PC-3 (cell line): ENCODE results near the gene ROMO1.

Source experiments
- EZH2 ChIP-seq: fragments of 300-600 bp; sonication (generic); IDR thresholded peaks from one replicate; pipeline ENCODE4 v1.6.1; 2017; ENCODE audit warnings: antibody characterized with exemption, mild to moderate bottlenecking, low read length; ENCODE audit not compliant: unreplicated experiment
- EZH2phosphoT487 ChIP-seq: fragments of 300-600 bp; sonication (generic); IDR thresholded peaks from 2 replicates; pipeline ENCODE4 v1.6.1; 2018; ENCODE audit warnings: mild to moderate bottlenecking, antibody characterized with exemption, low read length, borderline replicate concordance
- TF ChIP-seq, protein P1 (sequence below): fragments of 300-600 bp; sonication (generic); conservative IDR thresholded peaks from 2 replicates; pipeline ENCODE4 v1.5.1; 2017; ENCODE audit warnings: antibody characterized with exemption, low read depth, mild to moderate bottlenecking, low read length

DNA sequence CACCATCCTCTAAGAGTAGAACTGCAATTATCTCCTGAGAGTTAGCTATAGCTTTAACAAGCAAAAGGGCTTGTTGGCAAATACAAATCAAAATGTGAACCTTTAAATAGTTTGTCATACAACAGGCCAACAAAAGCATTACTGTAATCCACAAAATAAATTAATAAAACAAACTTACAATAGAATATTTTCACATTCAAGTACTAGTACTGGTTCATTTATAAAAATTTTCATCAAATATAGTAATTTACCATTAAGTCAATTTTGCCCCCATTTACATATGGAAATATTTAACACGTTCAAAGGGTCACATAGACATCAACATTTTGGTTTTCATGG is 33.4 kb downstream of the ROMO1 start:
- TF ChIP-seq, protein P1, sequence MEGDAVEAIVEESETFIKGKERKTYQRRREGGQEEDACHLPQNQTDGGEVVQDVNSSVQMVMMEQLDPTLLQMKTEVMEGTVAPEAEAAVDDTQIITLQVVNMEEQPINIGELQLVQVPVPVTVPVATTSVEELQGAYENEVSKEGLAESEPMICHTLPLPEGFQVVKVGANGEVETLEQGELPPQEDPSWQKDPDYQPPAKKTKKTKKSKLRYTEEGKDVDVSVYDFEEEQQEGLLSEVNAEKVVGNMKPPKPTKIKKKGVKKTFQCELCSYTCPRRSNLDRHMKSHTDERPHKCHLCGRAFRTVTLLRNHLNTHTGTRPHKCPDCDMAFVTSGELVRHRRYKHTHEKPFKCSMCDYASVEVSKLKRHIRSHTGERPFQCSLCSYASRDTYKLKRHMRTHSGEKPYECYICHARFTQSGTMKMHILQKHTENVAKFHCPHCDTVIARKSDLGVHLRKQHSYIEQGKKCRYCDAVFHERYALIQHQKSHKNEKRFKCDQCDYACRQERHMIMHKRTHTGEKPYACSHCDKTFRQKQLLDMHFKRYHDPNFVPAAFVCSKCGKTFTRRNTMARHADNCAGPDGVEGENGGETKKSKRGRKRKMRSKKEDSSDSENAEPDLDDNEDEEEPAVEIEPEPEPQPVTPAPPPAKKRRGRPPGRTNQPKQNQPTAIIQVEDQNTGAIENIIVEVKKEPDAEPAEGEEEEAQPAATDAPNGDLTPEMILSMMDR, result no peak
- no peak for TF ChIP-seq EZH2
- no peak for TF ChIP-seq EZH2phosphoT487
